Body of pancreas (tissue), 4 donors: Measurements from ENCODE around the gene GLIS1. TPM values are rescaled to one million over a fixed set of nuclear protein-coding genes. Genes with fewer than 3 reads are reported as not detected.

Source experiments
- ATAC-seq: fragments of 150-250 bp; one replicate; pipeline ENCODE4 v1.9.1; 2016
- DNase-seq, 4 donors: peaks; one replicate each; pipeline ENCODE4 v3.0.0-alpha.2; 2019
- H3K27ac ChIP-seq, 4 donors: fragments of 200-600 bp; sonication (generic); 1 replicate in 3 of 4; 2 replicates in 1 of 4; pipeline versions ENCODE4 v1.5.1 to v1.6.1; 2016 to 2019; ENCODE audit warnings: mild to moderate bottlenecking in 1 of 4, mixed read lengths in 1 of 4, moderate library complexity in 1 of 4
- H3K27me3 ChIP-seq, 2 donors: fragments of 200-600 bp; sonication (generic); one replicate each; pipeline ENCODE4 v1.6.0; 2016; ENCODE audit warnings: mild to moderate bottlenecking in 1 of 2
- H3K36me3 ChIP-seq, 2 donors: fragments of 200-600 bp; sonication (generic); replicated peaks in 1 of 2; 2 replicates each; pipeline ENCODE4 v1.5.1; 2016; ENCODE audit warnings: low read depth in 2 of 2; ENCODE audit not compliant: insufficient read depth in 1 of 2
- H3K4me1 ChIP-seq: fragments of 200-600 bp; sonication (generic); one replicate; pipeline ENCODE4 v1.6.0; 2016
- H3K4me3 ChIP-seq, 2 donors: fragments of 200-600 bp; sonication (generic); 1 replicate in 1 of 2; 2 replicates in 1 of 2; pipeline ENCODE4 v1.5.1; 2016 to 2019
- H3K9me3 ChIP-seq, 3 donors: fragments of 200-600 bp; sonication (generic); 1 replicate in 2 of 3; 2 replicates in 1 of 3; pipeline ENCODE4 v1.5.1; 2016
- CTCF ChIP-seq, 7 experiments: fragments of 450-650 bp in 4 of 7; fragments of 200-600 bp in 3 of 7; sonication (generic) in 3 of 7; IDR thresholded peaks; one replicate each; pipeline ENCODE4 v1.5.1; 2016 to 2019; ENCODE audit warnings: antibody characterized with exemption in 7 of 7
- POLR2A ChIP-seq, 3 donors: fragments of 450-650 bp; IDR thresholded peaks; one replicate each; pipeline ENCODE4 v1.6.1; 2016; ENCODE audit warnings: antibody characterized with exemption in 3 of 3, mild to moderate bottlenecking in 2 of 3
- WGBS, 2 donors: methylation state at CpG; one replicate each; pipeline ENCODE4 v1.1.5; 2017; 5-methylcytosine and 5-hydroxymethylcytosine counted together
- intact Hi-C: fragments of 100-400 bp; cut with DNase I; formaldehyde crosslinking; loops from one replicate; pipeline ENCODE4 v1.15.1; 2023
- total RNA-seq, 2 donors: library from RNA; depleted of rRNA; stranded (reverse); fragments of >200 nt; gene quantifications; one replicate each; pipeline ENCODE4 v1.1.0, GENCODE V29; 2016

Gene GLIS1
- total RNA-seq, 2 donors from 2014 or later = 0.33 TPM; not detected in 1

GRCh38 chr1:53462769-53463501 is 276.0 kb downstream of the GLIS1 start:
- no peaks in the 10 kb centered on the region for H3K27me3 ChIP-seq
- no peak for TF ChIP-seq POLR2A (IDR thresholded peaks at IDR 0.05)
- no peak for TF ChIP-seq CTCF (IDR thresholded peaks at IDR 0.05)
- 45 to 67% methylated on average over 11 of the region's 11 CpGs for WGBS, 2 donors
- intact Hi-C loops = no loop called here
- DNase-seq (no peak), ATAC-seq (no peak)
- H3K4me1 ChIP-seq = no peaks in the 10 kb centered on the region
- no peaks in the 10 kb centered on the region for H3K36me3 ChIP-seq
- H3K9me3 ChIP-seq = no peaks in the 10 kb centered on the region
- H3K4me3 ChIP-seq = no peak overlapping the region
- H3K27ac ChIP-seq = no peak overlapping the region

- Histone ChIP-seq H3K4me1 (no peaks in the 10 kb centered on the region), H3K27ac (no peak overlapping the region), H3K4me3 (no peak overlapping the region), H3K36me3 (no peaks in the 10 kb centered on the region), H3K27me3 (no peaks in the 10 kb centered on the region), H3K9me3 (no peaks in the 10 kb centered on the region)
- intact Hi-C loops = no loop called here
- ATAC-seq (no peak), DNase-seq (no peak)
- 72 to 81% methylated on average over 6 of the region's 6 CpGs for WGBS, 2 donors
- no peak for TF ChIP-seq CTCF (IDR thresholded peaks at IDR 0.05)
- no peak for TF ChIP-seq POLR2A (IDR thresholded peaks at IDR 0.05)
Measured at GRCh38 chr1:53462193-53462592, 276.8 kb downstream of the GLIS1 start.

DNA sequence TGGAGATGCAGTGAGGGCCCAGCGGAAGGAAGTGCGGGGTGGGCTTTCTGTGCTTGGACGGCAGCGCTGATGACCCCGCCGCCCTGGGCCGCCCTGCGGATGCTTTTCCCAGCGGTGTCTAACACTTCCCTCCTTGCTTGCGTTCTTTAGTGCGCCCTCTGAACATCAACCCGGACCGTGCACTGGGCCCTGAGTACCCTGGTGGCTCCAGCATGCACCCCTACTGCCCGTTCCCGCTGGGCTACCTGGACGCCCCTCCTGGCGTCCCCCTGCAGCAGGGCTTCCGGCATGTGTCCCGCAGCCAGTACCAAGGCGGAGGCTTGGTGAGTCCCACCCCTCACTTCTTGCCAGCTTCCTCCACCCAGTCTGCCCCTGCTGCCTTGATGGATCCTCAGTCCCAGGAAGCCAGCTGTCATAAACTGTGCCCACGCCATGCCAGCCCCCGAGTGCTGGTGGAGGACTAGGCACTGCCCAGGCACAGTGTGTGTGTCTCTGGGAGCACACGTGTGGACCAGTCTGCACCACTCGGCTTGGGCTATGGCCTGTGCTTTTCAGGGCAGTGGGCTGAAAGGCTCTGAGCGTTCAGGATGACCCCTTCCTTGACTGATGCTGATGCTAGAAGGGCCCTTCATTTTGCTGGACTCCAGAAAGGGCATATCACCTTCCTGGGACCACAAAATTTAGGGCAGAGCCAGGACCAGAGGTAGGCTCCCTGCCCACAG is 277.5 kb downstream of the GLIS1 start:
- Histone ChIP-seq H3K4me3 (no peak overlapping the region), H3K4me1 (no peaks in the 10 kb centered on the region), H3K9me3 (no peaks in the 10 kb centered on the region), H3K27me3 (no peaks in the 10 kb centered on the region), H3K36me3 (no peaks in the 10 kb centered on the region), H3K27ac (no peak overlapping the region)
- ATAC-seq = no peak
- intact Hi-C loops = no loop called here
- WGBS, 2 donors = 78 to 80% methylated on average over 23 to 25 of the region's 25 CpGs
- no peak for TF ChIP-seq CTCF (IDR thresholded peaks at IDR 0.05)
- no peak for TF ChIP-seq POLR2A (IDR thresholded peaks at IDR 0.05)
- no peak for DNase-seq

GRCh38 chr1:53460666-53461322 is 278.2 kb downstream of the GLIS1 start:
- intact Hi-C loops = no loop called here
- H3K27me3 ChIP-seq = no peaks in the 10 kb centered on the region
- TF ChIP-seq POLR2A (IDR thresholded peaks at IDR 0.05) (no peak), CTCF (IDR thresholded peaks at IDR 0.05) (no peak)
- no peak for ATAC-seq
- H3K36me3 ChIP-seq = no peaks in the 10 kb centered on the region
- DNase-seq = no peak
- H3K4me1 ChIP-seq = no peaks in the 10 kb centered on the region
- H3K9me3 ChIP-seq = no peaks in the 10 kb centered on the region
- 74 to 77% methylated on average over 22 to 29 of the region's 29 CpGs for WGBS, 2 donors
- H3K27ac ChIP-seq = no peak overlapping the region
- H3K4me3 ChIP-seq = no peak overlapping the region
